ENCODE measurements around the gene RHBDF1. TPM values are rescaled to one million over a fixed set of nuclear protein-coding genes. Genes with fewer than 3 reads are reported as not detected.

The RHBDF1 gene
- total RNA-seq, 1 experiment from 2014 or later = 11.9 TPM

- no peak for DNase-seq (ENCODE audit: low read depth)
These were observed 2.4 kb upstream of the RHBDF1 start for GRCh38 chr16:74747-75334.

- no peak for DNase-seq (ENCODE audit: low read depth)
These were observed 1.8 kb upstream of the RHBDF1 start for GRCh38 chr16:74051-74746.

GRCh38 chr16:71540-72401, 660 bp downstream of the RHBDF1 start:
- DNase-seq (ENCODE audit: low read depth) = peak; percentile 78

GRCh38 chr16:71210-71539, 1.3 kb downstream of the RHBDF1 start:
- no peak for DNase-seq (ENCODE audit: low read depth)

GRCh38 chr16:69181-69580, 3.2 kb downstream of the RHBDF1 start:
- no peak for DNase-seq (ENCODE audit: low read depth)

- DNase-seq (ENCODE audit: low read depth) = no peak
These were observed 4.3 kb downstream of the RHBDF1 start for GRCh38 chr16:67884-68789.

- no peak for DNase-seq (ENCODE audit: low read depth)
These were observed 5.1 kb downstream of the RHBDF1 start for GRCh38 chr16:67183-67791.

- no peak for DNase-seq (ENCODE audit: low read depth)
These were observed 5.9 kb downstream of the RHBDF1 start for GRCh38 chr16:66309-67182.

- DNase-seq (ENCODE audit: low read depth) = peak; percentile 69
These were observed 6.7 kb downstream of the RHBDF1 start for GRCh38 chr16:65745-66144.

- no peak for DNase-seq (ENCODE audit: low read depth)
These were observed 7.5 kb downstream of the RHBDF1 start for GRCh38 chr16:64914-65255.

- DNase-seq (ENCODE audit: low read depth) = no peak
These were observed 8.2 kb downstream of the RHBDF1 start for GRCh38 chr16:63998-64913.

GRCh38 chr16:63466-63865, 9.0 kb downstream of the RHBDF1 start:
- DNase-seq (ENCODE audit: low read depth) = no peak

GRCh38 chr16:62968-63391, 9.5 kb downstream of the RHBDF1 start:
- no peak for DNase-seq (ENCODE audit: low read depth)

- no peak for DNase-seq (ENCODE audit: low read depth)
These were observed 10.0 kb downstream of the RHBDF1 start for GRCh38 chr16:62283-62967.

GRCh38 chr16:61879-62281, 10.6 kb downstream of the RHBDF1 start:
- no peak for DNase-seq (ENCODE audit: low read depth)

- no peak for DNase-seq (ENCODE audit: low read depth)
These were observed 11.2 kb downstream of the RHBDF1 start for GRCh38 chr16:60929-61878.

GRCh38 chr16:60166-60565, 12.3 kb downstream of the RHBDF1 start:
- DNase-seq (ENCODE audit: low read depth) = no peak

All from M059J (cell line).